Right lobe of liver (tissue), 4 donors: ENCODE measurements around the gene NFKB1.

Experiments
- POLR2A ChIP-seq: fragments of 450-650 bp; IDR thresholded peaks from one replicate; pipeline ENCODE4 v1.6.1; 2017; ENCODE audit warnings: antibody characterized with exemption, mild to moderate bottlenecking
- TF ChIP-seq, protein P1 (sequence below), 4 donors: fragments of 200-600 bp in 3 of 4; fragments of 450-650 bp in 1 of 4; IDR thresholded peaks; one replicate each; pipeline versions ENCODE4 v1.5.1 to v1.8.0; 2016 to 2022; ENCODE audit warnings: antibody characterized with exemption in 4 of 4, mild to moderate bottlenecking in 2 of 4
- donor health status: DM: no; HTN: no; CAD: no.
- donor health status: DM: no; HTN: no; CAD: no.
- donor health status: DM: no; HTN: yes; CAD: no.

DNA sequence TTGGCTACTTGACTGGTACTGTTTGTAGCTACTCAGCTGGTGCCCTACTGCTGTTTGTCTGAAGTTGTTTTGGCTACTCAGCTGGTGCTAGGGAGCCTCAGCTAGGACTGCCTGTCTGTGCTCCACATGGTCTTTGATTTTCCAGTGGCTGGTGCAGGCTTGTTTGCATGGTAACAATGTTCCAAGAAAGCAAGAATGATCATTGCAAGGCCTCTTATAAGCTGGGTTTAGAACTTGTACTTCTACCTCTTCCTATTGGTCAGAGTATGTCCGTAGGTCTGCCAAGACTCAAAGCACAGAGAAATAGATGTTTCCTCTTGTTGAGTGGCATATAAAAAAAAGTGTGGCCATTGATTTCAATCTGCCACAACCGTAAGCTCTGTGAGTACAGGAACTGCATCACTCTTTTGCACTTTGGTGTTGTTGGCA, 17.6 kb downstream of the NFKB1 start:
- TF ChIP-seq, protein P1, sequence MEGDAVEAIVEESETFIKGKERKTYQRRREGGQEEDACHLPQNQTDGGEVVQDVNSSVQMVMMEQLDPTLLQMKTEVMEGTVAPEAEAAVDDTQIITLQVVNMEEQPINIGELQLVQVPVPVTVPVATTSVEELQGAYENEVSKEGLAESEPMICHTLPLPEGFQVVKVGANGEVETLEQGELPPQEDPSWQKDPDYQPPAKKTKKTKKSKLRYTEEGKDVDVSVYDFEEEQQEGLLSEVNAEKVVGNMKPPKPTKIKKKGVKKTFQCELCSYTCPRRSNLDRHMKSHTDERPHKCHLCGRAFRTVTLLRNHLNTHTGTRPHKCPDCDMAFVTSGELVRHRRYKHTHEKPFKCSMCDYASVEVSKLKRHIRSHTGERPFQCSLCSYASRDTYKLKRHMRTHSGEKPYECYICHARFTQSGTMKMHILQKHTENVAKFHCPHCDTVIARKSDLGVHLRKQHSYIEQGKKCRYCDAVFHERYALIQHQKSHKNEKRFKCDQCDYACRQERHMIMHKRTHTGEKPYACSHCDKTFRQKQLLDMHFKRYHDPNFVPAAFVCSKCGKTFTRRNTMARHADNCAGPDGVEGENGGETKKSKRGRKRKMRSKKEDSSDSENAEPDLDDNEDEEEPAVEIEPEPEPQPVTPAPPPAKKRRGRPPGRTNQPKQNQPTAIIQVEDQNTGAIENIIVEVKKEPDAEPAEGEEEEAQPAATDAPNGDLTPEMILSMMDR (IDR thresholded peaks at IDR 0.05) = no peak
- TF ChIP-seq POLR2A = no peak
